Loucy (cell line): Measurements from ENCODE around the gene MIA.

Source experiments
- CTCF ChIP-seq: fragments of 200-600 bp; sonication (generic); conservative IDR thresholded peaks from 2 replicates; pipeline ENCODE4 v1.5.1; 2014; ENCODE audit warnings: mild to moderate bottlenecking, antibody characterized with exemption, low read length
- EZH2phosphoT487 ChIP-seq: fragments of 200-600 bp; IDR thresholded peaks from 2 replicates; pipeline ENCODE4 v1.6.1; 2018; ENCODE audit warnings: antibody characterized with exemption, mild to moderate bottlenecking, moderate library complexity, borderline replicate concordance

- TF ChIP-seq CTCF, result no peak
- TF ChIP-seq EZH2phosphoT487, result no peak
These were observed 306 bp downstream of the MIA start for GRCh38 chr19:40775632-40776022.
